CD4-positive, alpha-beta T cell treated with Interleukin-4 for 1 hour (primary cell): Measurements from ENCODE around the gene UQCR10.

Experiments
- DNase-seq, 2 donors: peaks; one replicate each; pipeline ENCODE4 v3.0.0-alpha.2; 2020 to 2022

Gene UQCR10

GRCh38 chr22:29767171-29768051 lies at the start of gene UQCR10:
TSS of gene UQCR10 (plus strand) at chr22:29767369. CDS start at chr22:29767399, 30 bp downstream.
- peak; percentile 93 to 94 for DNase-seq

- DNase-seq: no peak
Measured at GRCh38 chr22:29717789-29718188, 49.4 kb upstream of the UQCR10 start.

DNA sequence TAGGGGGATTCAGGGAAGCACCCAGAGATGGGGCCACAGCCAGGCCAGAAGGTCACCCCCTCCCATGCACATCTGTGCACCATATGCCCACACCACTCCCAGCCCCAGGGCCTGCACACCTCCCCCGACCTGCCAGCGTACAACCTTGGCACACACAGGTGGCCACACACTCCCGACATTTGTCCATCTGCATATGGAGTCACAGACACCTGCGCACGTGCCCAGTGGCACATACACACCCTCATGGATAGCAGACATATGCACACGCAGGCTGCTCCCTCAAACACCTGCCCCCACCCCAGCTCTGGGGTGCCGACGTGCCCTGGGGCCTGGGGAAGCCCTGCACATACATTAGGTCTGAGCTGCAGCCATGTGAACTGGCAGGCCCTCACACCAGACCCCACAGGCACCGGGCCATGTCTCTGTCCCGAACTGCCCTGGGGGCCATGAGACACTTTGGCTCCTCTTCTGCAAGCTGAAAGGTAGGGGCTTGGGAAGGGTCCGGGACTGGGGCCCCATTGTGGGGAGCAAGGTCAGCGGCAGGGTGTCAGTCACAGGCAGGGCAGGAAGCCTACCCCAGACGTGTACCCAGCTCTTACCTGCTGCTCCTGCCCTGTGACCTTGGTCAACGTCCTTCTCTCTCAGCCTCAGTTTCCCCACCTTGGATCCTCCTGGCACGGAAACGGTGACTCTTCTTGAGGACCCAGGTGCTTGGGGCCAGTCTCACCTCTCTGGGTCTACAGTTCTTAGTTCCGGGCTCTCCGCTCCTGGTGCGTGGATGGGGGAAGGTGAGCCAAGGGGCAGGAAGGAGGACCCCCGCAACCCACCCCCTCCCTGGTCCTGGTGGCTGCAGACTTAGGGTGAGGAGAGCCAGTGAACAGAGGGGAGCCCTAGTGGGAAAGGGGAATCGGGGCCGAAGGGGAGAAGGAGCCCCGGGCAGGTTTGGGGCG lies 47.9 kb upstream of the UQCR10 start:
- DNase-seq: no peak

DNA sequence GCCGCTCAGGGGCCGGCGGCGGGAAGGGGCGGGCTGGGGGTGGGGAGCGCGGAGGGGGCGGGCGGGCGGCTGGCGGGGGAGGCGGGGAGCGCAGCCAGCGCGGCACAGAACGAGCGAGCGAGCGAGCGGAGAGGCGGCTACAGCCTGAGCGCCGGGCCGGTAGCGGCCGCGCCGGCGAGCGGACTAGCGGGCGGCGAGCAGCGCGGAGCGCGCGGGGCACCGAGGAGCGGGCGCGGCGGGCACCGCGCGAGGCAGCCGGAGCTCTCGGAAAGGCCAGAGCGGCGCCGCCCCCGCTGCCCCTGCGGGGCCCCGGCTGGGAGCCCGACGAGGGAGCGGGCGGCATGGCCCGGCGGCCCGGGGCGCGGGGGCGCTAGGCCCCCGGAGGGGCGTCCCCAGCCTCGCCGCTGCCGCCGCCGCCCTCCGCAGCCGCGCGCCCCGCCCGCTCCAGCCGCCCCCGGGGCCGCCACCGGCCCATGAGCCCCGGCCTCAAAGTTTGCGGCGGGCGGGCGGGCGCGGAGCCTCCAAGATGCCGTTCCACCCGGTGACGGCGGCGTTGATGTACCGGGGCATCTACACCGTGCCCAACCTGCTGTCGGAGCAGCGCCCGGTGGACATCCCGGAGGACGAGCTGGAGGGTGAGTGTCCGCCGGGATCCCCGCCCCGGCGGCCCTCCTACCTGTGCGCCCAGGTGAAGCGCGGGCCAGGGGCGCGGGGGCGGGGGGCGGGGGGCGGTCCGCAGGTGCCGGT lies 47.1 kb upstream of the UQCR10 start, which contains the start of gene CABP7:
CABP7 (plus strand) TSS at position 105 of the 747 bp plus-strand sequence; CDS start at position 527, 422 bp downstream.
- no peak for DNase-seq

GRCh38 chr22:29720811-29721323 lies 46.3 kb upstream of the UQCR10 start:
- DNase-seq: no peak

- DNase-seq: no peak
Measured at GRCh38 chr22:29722151-29722550, 45.0 kb upstream of the UQCR10 start.

- no peak for DNase-seq
Measured at GRCh38 chr22:29722587-29722986, 44.6 kb upstream of the UQCR10 start.

DNA sequence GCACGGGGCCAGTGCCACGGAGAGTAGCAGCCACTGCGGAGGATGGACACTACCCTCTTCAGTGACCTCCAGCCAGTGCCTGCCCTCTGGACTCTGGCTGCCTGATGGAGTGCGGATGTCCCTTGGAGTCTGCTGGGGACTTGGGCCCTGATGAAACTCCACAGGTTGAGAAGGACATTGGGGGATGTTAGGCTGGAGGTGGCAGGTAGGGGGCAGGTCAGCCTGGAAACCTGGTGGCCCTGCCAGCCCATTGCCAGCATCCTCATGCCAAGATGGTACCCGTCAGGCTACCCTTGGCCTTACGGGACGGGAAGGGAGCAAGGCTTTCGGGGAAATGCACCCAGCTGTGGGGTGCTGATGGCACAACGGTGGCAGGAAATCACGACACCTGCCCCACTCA lies 43.4 kb upstream of the UQCR10 start:
- no peak for DNase-seq

DNA sequence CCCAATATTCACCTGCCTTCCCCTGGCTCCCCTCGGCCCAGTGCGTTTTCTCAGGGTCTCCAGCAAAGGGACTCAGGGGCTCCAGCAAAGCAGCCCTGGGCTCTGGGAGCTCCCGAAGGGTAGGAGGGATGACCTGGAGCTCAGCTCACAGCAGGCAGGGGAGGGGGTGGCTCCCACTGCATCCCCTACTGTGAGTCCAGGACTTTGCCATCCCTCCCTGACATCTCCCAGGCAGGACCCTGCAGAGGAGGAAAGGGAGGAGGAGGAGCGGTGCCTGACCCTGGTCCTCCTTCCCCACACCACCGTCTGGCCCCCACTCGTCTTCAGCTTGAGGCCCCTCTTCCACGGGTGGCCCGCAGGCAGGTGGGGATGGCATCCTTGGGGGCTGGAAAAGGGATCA lies 42.3 kb upstream of the UQCR10 start:
- no peak for DNase-seq

DNA sequence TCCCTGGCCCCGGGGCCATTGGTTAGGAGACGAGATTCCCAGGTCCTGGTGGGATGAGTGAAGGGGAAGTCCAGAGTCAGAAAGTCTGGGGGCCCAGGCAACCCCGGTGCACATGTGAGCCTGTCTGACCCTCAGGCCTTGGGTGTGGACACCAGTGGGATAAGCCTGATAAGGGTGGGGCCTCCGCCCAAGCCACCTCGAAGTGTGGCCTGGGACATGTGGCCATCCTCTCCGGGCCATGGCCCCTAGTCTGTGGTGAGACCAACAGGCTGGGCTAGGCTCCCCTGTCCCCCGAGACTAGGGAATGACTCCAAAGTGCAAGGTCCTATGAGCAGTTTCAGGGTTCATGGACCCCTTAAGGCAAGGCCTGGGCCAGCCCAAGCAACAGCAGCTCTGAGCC lies 41.1 kb upstream of the UQCR10 start:
- DNase-seq: no peak

DNA sequence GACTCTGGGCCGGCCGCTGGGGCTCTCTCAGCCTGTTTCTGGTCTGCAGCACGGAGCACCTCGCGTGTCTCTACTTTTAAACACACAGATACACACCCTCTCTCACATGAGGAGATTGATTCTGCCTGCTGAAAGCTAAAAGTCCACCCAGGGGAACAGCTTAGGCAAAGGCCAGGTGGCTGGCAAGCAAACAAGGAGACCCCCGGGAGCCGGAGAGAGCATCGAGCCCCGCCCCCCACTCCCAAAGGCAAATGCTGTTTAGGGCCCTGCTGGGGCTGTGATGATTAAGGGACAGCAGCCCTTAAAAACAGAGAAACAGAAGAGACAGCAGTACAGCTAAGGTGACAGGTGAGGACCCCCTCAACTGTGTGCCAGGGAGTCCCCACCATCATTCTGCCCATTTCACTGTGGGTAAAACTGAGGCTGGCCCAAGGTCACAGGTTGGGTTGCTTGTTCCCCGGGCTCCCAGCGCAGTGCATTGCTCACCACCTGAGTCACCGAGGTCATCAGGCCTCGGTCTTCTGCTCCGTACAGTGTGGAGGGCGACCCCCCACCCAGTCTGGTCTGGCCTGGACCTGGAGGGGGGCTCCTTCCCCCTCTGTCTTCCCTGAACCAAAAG lies 40.5 kb upstream of the UQCR10 start:
- no peak for DNase-seq

DNA sequence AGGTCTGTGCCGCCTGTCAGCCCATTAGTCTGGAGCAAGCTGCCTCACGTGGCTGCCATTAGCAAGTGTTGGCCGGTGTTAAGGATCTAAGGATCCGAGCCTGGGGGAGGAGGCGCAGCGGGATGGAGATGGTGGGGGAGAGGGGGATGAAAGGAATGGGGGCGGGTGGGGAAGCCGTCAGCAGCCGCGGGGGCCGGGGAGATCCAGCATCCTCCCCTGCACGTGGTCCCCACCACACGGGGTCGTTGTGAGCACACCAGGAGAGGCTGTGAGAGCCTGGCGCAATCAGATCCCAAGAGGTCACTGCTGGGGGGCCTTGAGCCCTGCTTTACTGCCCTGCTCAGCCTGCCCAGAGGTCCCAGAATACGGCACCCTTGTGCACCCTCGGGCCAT lies 40.0 kb upstream of the UQCR10 start:
- no peak for DNase-seq

DNA sequence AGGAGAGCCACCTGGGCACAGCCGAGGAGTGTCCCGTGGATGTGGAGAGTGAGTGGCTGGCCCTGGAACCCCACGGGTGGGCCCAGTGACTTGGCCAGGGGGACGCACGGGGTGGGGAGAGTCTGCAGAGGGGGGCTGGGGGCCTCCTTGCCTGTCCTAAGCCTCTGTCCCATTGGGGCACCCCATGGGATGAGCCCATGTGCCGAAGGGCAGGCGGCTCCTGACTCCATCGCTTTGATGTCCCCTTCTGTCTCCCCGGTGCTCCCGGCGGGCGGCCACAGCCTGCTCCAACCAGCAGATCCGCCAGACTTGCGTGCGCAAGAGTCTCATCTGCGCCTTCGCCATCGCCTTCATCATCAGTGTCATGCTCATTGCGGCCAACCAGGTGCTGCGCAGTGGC lies 38.0 kb upstream of the UQCR10 start:
- DNase-seq: no peak

- DNase-seq: no peak
Measured at GRCh38 chr22:29731058-29731850, 35.9 kb upstream of the UQCR10 start.

DNA sequence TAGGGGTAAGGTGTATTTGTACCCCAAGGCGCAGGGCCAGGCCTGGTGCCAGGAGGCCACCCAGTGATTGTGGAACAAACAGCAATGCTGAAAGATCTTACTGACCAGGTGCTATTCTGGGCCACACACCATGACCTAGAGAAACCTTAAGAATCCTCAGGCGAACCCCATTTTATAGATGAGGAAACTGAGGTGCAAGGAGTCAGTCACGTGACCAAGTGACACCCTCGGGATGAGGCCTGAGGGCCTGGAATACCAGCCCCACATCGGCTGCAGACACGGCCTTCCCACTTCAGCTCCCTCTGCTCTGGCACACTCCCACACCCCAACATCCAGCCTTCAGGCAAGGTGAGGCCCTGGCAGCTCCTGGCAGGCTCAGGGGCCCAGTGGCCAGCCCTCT lies 34.3 kb upstream of the UQCR10 start:
- no peak for DNase-seq

- no peak for DNase-seq
Measured at GRCh38 chr22:29733362-29734201, 33.6 kb upstream of the UQCR10 start.

GRCh38 chr22:29734406-29734805 lies 32.8 kb upstream of the UQCR10 start:
- no peak for DNase-seq

GRCh38 chr22:29734838-29735237 lies 32.3 kb upstream of the UQCR10 start:
- DNase-seq: no peak

DNA sequence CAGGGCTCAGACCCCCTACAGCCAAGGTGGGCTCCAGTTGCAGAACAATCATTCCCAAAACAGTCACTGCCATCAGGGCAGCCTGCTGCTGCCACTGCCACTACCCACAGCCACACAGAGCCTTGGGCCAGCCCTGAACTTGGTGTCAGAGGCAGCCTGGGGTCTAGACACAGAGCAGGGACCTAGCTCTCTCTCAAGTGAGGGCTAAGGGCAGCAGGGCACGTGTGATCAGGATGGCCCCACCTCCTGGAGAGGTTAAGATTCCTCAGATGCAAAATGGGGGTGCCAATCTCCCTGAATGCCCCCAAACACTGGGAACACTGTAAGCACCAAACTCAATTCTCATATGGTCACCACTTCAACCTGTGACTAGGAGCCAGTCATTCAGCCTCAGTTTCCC lies 31.8 kb upstream of the UQCR10 start:
- DNase-seq: no peak
